CD4-positive, alpha-beta T cell treated with Interleukin-15 for 1 hour (primary cell): ENCODE measurements around the gene ELAVL1.
"Not testable (repeated sequence)": the region's sequence is repeated elsewhere in the genome, so short reads cannot be mapped to it uniquely, and the experiment has no call there.

ENCODE experiments used
- DNase-seq: peaks from one replicate; pipeline ENCODE4 v3.0.0-alpha.2; 2020

The ELAVL1 gene

GRCh38 chr19:7932930-7933300, 72.5 kb downstream of the ELAVL1 start:
- no peak for DNase-seq

DNA sequence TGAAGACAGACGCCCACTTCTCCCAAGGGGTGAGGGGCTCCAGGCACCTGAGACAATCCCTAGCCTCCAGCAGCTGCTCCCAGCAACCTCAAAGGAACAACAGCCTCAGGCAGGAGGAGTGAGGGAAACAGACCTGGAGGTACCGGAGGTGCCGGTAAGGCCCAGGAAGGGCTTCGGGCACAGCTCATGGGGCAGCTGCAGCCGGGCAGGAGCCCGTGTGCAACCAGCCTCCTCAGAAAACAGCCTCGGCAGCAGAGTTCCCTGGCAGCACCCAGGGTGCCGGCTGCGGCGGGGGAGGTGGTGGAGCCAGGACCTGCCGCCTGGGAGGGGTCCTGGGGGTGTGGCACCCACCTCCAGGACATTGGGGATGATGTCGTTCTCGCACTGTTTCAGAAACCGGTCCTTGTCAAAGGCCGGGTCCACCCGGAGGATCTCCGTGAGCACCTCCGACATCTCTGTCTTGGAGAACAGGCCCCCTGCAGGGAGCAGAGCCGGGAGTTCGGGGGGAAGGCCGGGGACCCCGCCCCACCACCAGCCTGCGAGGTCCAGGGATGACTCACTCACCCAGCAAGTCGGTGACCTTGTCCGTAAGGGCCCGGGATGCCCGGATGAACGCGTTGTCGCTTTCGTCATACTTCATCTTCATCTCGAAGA, 73.0 kb downstream of the ELAVL1 start:
- DNase-seq: no peak

GRCh38 chr19:7931221-7932061, 74.0 kb downstream of the ELAVL1 start:
- no peak for DNase-seq

DNA sequence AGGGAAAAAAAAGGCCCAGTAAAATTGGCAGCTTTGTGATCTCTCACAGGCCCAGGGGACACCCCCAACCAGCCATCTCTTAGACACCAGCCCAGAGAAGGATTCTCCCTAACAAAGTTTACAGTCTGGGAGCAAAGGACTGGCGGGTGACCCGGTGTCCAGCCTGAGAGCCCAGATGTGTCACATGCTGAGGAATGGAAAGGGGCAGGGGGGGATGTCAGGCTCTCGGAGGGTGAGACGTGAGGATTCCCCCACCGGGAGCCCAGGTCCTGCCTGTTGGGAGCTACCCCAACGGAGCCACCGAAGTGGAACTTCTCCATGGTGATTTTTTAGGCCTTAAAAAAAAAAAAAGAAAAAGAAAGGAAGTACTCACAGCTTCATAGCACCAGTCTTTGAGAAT, 74.7 kb downstream of the ELAVL1 start:
- DNase-seq: no peak

DNA sequence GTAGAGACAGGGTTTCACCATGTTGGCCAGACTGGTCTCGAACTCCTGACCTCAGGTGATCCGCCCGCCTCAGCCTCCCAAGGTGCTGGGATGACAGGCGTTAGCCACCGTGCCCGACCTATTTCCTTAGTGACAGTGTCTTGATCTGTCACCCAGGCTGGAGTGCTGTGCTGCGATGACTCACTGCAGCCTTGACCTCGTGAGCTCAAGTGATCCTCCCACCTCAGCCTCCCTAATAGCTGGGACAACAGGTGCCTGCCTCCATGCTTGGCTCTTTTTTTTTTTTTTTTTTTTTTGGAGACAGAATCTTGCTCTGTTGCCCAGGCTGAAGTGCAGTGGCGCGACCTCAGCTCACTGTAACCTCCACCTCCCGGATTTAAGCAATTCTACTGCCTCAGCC, 75.4 kb downstream of the ELAVL1 start:
- DNase-seq: not testable (repeated sequence)

- peak; percentile 78 for DNase-seq
Measured at GRCh38 chr19:7928741-7929701, 76.4 kb downstream of the ELAVL1 start.

- no peak for DNase-seq
Measured at GRCh38 chr19:7928334-7928706, 77.1 kb downstream of the ELAVL1 start.

DNA sequence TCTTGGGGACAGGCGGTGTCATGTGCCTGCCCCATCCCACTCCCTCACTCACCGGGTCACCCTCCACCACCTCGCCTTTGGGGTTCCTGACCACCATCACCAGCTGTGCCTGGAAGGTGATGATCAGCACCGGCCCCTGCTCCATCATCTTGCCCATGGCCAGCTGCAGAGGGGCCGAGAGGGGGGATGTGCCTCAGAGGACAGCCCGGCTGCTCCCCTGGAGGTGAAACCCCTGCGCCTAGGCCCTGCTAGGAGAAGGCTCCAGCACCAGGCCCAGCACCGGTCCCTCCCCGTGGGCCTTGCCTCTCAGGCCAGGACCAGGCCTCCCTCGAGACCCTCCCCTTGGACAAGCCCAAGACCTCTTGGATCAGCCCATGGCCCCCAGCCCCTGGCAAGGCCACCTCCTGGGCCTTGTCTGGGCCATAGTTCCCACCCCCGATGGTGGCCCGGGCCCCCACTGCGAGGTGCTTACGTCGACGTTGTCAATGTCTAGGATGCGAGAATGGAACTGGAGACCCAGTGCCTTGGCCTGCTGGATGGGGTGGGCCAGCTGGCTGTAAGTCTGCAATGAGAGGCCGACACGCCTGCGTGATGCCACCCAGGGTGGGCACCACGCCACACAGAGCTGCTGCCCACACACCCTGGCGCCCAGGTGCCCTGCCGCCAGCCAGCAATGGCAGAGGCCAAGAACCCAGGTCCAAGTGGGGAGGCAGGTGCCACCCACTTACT, 77.7 kb downstream of the ELAVL1 start:
- DNase-seq: no peak

DNA sequence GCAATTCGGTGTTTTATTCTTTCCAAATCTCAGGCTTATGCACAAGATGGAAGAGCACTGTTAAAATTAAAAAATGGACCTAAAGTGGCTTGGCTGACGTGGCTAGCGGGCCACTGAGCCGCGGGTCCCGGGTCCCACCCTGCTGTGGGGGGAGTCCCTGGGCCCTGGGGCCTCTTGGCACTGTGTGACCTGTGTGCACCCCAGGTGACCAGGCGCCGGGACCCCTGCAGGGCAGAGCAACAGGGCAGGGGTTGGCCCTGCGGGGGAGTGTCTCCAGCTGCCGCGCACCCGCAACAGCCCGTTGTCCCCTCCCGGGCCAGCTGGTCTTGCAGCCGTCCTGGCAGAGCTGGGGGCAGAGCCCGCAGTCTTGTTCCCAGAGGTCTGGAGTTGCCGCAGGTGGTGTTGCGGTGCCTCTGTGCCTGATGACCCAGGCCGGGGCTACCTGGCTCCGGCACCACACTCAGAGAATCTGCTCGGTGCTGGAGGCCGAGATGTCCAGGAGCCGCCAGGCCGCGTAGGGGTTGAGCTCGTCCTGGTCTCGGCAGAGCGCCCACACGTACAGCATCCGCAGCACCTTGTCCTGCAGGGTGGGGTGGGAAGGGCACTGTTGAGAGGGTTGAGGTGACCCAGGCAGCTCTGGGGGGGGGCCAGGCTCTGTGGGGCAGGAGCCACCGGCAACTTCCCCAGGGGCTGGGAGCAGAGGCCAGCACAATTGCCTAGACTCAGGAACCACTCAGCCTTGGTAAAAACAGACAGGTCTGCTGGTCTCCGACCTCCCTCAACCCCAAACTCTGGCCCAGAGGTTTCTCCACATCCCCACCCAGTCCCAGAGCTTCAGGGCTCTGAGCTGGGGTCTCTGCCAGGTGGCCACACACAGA, 78.5 kb downstream of the ELAVL1 start:
- no peak for DNase-seq

- DNase-seq: peak; percentile 74
Measured at GRCh38 chr19:7926021-7926726, 79.3 kb downstream of the ELAVL1 start, which contains the start of gene CTXN1. TSS of gene CTXN1 (minus strand) at chr19:7926135. CDS start at chr19:7925538, 597 bp downstream.

GRCh38 chr19:7925171-7925851, 80.1 kb downstream of the ELAVL1 start:
- DNase-seq: peak; percentile 78

DNA sequence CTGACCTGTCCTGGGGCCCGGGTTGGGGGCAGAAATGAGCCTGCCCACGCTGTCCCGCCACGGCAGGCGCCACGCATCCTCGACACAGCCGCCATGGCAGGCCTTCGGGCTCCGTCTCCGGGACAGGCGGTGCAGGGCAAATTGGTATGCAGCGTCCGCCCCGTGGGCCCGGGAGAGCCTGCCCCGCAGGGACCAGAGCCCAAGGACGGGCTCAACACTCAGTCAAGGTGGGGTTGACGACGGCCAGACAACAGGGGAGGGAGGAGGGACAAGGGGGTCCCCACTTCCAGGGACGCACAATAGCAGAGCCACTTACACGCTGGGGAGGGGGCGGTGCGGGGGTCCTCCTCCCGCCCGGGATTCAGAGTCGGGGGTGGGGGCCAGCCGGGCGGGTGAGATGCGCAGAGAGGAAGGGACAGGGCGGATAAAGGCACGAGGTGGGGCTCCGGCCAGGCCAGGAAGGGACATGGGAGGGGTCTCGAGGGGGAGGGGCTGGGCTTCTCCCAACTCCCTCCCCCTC, 80.7 kb downstream of the ELAVL1 start:
- DNase-seq: no peak

GRCh38 chr19:7924241-7924640, 81.2 kb downstream of the ELAVL1 start:
- DNase-seq: no peak

DNA sequence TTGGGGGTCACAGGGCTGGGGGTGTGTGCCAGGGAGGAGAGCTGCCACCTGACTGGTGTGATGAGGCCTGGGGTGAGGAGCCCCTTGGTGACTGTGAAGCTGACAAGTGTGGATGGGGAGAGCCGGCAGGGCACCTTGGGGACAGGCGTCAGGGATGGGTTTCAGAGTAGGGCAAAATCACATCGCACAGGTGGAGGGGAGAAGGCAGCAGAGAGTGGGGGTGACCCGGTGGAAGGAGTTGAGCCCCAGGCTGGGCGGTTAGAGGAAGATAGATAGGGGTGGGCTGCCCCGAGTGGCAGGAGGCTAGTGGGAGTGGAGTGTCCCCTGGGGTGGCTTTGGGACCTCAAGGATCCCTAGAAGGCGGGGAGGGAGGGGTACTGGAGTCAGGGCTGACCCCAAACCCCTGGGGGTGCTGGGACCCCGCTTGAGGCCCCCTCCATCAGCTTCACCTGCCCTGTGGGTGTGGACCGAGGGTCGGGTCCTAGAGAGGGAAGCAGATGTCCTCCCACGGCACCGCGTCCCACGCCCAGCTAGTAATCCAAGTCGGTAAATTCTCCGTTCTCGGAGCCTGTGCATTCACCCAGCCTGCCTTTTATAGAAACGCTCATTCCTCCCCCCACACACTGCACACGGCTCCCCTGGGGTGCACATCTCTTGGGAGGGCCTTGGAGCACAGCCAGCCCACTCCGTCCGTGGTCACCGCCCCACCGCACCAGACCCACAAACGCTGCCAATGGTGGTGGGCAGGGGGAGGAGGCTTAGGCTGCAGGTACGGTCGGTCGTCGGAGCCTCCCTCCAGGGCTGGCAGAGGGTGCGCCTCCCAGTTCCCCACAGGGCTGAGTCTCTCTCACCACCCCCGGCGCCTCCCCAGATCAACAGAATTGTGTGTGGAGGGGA, 81.9 kb downstream of the ELAVL1 start:
- DNase-seq: no peak

- no peak for DNase-seq
Measured at GRCh38 chr19:7922836-7923195, 82.6 kb downstream of the ELAVL1 start.

GRCh38 chr19:7921967-7922835, 83.2 kb downstream of the ELAVL1 start:
- DNase-seq: no peak

GRCh38 chr19:7921302-7921966, 84.0 kb downstream of the ELAVL1 start:
- DNase-seq: no peak
